ENCODE measurements around the gene LRCOL1. TPM values are rescaled to one million over a fixed set of nuclear protein-coding genes. Genes with fewer than 3 reads are reported as not detected.

LRCOL1 gene
- total and polyA plus RNA-seq, 3 donors from 2014 or later: 0.81 to 1.6 TPM; not detected in 1

- Histone ChIP-seq H3K27ac (no peak overlapping the region), H3K36me3 (ENCODE audit: low read depth, missing control alignments) (no peaks in the 10 kb centered on the region), H3K4me3 (no peak overlapping the region), H3K4me1 (no peaks in the 10 kb centered on the region), H3K9me3 (no peaks in the 10 kb centered on the region), H3K27me3 (no peaks in the 10 kb centered on the region)
- TF ChIP-seq CTCF (IDR thresholded peaks at IDR 0.05) (no peak), POLR2A (IDR thresholded peaks at IDR 0.05) (no peak)
- intact Hi-C loops (cut with DNase I; ENCODE audit: low total_unique reads): no loop called here
- no peak for DNase-seq
- 95 to 96% methylated on average over 9 to 28 of the region's 28 CpGs for WGBS, 2 donors
Observed at GRCh38 chr12:132641811-132642650, 31.6 kb upstream of the LRCOL1 start.

GRCh38 chr12:132640936-132641335 lies 30.6 kb upstream of the LRCOL1 start:
- no peak overlapping the region for H3K4me3 ChIP-seq
- no peak overlapping the region for H3K27ac ChIP-seq
- no peaks in the 10 kb centered on the region for H3K9me3 ChIP-seq
- H3K27me3 ChIP-seq: no peaks in the 10 kb centered on the region
- no peaks in the 10 kb centered on the region for H3K36me3 ChIP-seq (ENCODE audit: low read depth, missing control alignments)
- WGBS, 2 donors: 78 to 90% methylated on average over 10 of the region's 10 CpGs
- H3K4me1 ChIP-seq: no peaks in the 10 kb centered on the region
- intact Hi-C loops (cut with DNase I; ENCODE audit: low total_unique reads): no loop called here
- no peak for DNase-seq
- TF ChIP-seq POLR2A (IDR thresholded peaks at IDR 0.05) (no peak), CTCF (IDR thresholded peaks at IDR 0.05) (no peak)

- Histone ChIP-seq H3K4me3 (no peak overlapping the region), H3K36me3 (ENCODE audit: low read depth, missing control alignments) (no peaks in the 10 kb centered on the region), H3K4me1 (no peaks in the 10 kb centered on the region), H3K27ac (no peak overlapping the region), H3K27me3 (no peaks in the 10 kb centered on the region), H3K9me3 (no peaks in the 10 kb centered on the region)
- 91 to 94% methylated on average over 7 to 12 of the region's 12 CpGs for WGBS, 2 donors
- intact Hi-C loops (cut with DNase I; ENCODE audit: low total_unique reads): no loop called here
- TF ChIP-seq CTCF (IDR thresholded peaks at IDR 0.05) (no peak), POLR2A (IDR thresholded peaks at IDR 0.05) (no peak)
- no peak for DNase-seq
Observed at GRCh38 chr12:132639956-132640520, 29.7 kb upstream of the LRCOL1 start.

- Histone ChIP-seq H3K9me3 (no peaks in the 10 kb centered on the region), H3K27ac (no peak overlapping the region), H3K4me1 (no peaks in the 10 kb centered on the region), H3K4me3 (no peak overlapping the region), H3K27me3 (no peaks in the 10 kb centered on the region), H3K36me3 (ENCODE audit: low read depth, missing control alignments) (no peaks in the 10 kb centered on the region)
- 77 to 79% methylated on average over 25 of the region's 25 CpGs for WGBS, 2 donors
- TF ChIP-seq CTCF (IDR thresholded peaks at IDR 0.05): peak in 2 of 3 experiments; percentile 58 to 63
- TF ChIP-seq POLR2A (IDR thresholded peaks at IDR 0.05): no peak
- intact Hi-C loops (cut with DNase I; ENCODE audit: low total_unique reads): no loop called here
- peak; percentile 52 for DNase-seq
Observed at GRCh38 chr12:132638541-132639408, 28.4 kb upstream of the LRCOL1 start.
